ENCODE measurements around the gene P2RY4.

DNA sequence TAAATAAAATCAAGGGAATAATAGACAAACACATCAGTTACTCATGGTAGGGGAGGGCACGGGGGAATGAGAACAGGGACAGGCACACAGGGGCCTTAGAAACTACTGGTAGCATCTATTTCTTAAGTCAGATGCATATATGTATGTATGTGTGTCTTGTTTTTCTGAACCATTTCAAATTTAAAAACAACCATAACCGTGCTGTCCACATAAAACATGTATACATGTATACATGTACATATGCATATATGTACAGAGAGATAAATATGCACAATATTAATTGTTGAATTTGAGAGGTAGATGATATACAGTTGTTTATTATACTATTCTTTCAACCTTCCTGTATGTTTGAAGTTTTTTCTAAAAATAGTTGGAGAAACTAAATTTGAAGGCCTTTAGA lies 33.3 kb downstream of the P2RY4 start:
- TF ChIP-seq POLR2AphosphoS5 (IDR thresholded peaks at IDR 0.05) (no peak), MXI1 (conservative IDR thresholded peaks at IDR 0.05; ENCODE audit: poor library complexity, severe bottlenecking) (no peak), EP300 (conservative IDR thresholded peaks at IDR 0.05; ENCODE audit: poor library complexity, severe bottlenecking) (no peak), TAF1 (IDR thresholded peaks at IDR 0.05; ENCODE audit: low read depth) (no peak)
- TF ChIP-seq, protein P1, sequence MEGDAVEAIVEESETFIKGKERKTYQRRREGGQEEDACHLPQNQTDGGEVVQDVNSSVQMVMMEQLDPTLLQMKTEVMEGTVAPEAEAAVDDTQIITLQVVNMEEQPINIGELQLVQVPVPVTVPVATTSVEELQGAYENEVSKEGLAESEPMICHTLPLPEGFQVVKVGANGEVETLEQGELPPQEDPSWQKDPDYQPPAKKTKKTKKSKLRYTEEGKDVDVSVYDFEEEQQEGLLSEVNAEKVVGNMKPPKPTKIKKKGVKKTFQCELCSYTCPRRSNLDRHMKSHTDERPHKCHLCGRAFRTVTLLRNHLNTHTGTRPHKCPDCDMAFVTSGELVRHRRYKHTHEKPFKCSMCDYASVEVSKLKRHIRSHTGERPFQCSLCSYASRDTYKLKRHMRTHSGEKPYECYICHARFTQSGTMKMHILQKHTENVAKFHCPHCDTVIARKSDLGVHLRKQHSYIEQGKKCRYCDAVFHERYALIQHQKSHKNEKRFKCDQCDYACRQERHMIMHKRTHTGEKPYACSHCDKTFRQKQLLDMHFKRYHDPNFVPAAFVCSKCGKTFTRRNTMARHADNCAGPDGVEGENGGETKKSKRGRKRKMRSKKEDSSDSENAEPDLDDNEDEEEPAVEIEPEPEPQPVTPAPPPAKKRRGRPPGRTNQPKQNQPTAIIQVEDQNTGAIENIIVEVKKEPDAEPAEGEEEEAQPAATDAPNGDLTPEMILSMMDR (IDR thresholded peaks at IDR 0.05; ENCODE audit: poor library complexity, severe bottlenecking), result no peak

Data from neural cell (in vitro differentiated cells).